Measurements from ENCODE around the gene DOCK1.
A peak's percentile ranks its signal among the peaks of the same experiment; 100 is the strongest.
"Not testable (repeated sequence)": the region's sequence is repeated elsewhere in the genome, so short reads cannot be mapped to it uniquely, and the experiment has no call there.

DOCK1 gene

DNA sequence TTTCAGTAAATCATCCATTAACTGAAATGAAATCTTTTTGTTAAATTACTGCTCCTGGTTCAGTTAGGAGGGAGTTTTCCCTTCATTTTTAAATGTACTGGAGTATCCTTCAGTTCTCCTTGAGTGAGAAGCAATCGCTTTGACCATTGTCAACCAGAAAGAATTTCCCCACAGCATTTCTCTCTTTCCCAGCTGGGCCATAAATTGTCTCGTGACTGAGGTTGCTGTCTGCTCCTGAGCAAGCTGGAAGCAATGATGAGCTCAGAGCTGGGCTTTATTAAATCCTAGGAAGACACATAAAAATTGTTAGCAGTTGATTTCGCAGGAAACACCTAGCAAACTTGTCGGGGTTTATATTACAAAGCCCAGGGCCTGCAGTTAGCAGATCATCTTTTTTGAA, 393.2 kb downstream of the DOCK1 start:
- DNase-seq = no peak
- intact Hi-C loops (cut with DNase I) = no loop called here

DNA sequence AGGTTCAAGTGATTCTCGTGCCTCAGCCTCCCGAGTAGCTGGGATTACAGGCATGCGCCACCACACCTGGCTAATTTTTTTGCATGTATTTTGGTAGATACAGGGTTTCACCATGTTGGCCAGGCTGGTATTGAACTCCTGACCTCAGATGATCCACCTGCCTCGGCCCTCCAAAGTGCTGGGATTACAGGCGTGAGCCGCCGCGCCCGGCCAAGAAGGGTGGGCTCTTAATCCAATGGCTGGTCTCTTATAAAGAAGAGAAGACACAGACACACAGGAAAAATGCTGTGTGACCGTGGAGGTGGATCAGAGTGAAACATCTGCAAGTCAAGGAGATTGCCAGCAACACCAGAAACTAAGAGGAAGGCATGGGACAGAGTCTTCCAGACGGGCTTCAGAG, 394.0 kb downstream of the DOCK1 start:
- DNase-seq = peak in 1 of 42 donors; percentile 3
- intact Hi-C loops (cut with DNase I) = not testable (repeated sequence)

DNA sequence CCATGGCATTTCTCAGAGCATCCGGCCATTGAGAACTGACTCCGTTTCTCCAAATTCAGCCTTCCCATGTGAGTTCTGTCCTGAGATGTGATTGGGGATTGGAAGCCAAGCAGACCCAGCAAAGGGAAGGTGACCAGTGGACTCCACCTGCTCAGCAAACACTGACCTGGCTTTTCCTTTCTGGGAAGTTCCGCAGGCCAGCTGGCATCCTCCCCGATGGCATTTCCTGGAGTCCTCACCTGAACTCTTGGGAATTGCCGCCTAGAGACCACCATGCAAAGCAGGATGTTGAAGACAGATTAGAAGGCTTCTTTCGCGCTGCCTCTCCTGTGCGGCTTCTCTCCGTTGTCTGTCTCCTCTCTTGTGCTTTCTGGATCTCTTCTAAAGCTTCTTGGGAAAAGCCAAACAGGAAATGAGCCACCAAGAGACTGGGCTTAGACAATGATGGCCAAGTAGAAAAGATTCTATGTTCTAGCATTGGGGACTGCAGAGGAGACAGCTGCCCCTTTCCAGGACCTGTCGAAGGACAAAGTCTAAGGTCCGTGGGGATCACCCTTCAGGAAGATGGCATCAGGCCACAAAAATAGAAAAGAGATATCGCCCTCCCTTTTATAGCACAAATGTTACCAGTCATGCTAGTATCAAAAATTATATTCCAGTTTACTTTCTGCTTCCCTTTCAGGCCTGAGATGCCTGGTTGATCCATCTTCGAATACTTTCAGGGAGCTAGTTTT, 394.9 kb downstream of the DOCK1 start:
- intact Hi-C loops (cut with DNase I) = no loop called here
- peak in 1 of 42 donors; percentile 7 for DNase-seq

DNA sequence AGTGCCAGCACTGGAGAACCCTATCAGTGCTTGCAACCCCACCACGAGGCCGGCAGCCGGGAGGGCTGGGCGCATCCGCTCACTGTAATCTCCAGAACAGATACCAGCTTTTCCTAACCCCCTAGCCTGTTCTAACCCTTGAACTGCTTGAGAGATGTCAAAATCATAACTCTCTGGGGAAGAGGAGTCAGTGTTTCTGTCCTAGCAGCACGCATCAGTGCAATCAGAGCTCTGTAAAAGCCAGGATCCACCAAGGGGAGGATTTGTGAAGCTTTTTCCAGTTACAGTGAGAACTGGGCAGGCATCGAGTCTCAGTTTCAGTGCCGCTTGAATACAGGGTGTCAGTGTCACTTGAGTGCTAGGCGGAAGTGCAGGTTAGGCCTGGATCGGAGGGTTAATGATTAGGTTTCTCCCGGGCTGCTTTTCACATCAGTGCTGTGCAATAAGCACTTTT, 395.7 kb downstream of the DOCK1 start:
- peak in 1 of 42 donors; percentile 9 for DNase-seq
- intact Hi-C loops (cut with DNase I) = no loop called here

DNA sequence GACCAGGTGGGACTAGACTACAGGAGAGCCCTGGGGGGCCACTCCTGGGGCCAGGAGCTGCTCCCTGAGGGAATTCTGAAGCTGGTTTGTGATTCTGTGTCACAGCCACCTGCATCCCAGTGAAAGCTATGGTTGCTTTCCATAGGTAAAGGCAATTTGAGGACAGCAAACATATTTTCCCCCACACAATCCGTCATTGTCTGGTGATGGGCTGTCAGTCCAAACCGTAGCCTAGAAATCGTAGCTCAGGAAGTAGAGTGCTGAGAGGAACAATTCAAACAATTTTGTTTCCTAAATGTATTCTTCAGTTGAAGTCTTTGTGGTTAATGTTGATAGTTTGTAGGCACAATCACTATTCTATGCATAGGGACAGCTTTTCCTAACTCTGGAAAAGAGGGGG, 397.1 kb downstream of the DOCK1 start:
- DNase-seq = no peak
- intact Hi-C loops (cut with DNase I) = no loop called here

DNA sequence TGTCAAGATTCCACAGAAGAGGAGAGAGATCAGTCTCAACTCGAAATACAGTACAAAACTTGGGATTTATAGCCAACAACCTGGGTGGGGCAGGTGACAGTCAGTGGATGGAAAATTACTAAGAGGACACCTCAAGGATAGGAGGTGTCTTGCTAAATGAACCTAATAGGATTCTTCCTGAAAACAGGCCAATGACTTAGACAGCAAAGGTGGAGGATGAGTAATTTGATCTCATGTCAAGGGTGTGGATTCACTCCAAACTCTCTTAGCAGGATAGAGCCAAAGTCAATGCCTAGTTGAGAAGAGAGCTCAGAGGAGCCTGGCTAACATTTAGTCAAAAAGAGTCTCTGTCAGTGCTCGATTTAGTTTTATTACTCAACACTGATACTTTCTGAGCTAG, 397.9 kb downstream of the DOCK1 start:
- intact Hi-C loops (cut with DNase I) = no loop called here
- no peak for DNase-seq

DNA sequence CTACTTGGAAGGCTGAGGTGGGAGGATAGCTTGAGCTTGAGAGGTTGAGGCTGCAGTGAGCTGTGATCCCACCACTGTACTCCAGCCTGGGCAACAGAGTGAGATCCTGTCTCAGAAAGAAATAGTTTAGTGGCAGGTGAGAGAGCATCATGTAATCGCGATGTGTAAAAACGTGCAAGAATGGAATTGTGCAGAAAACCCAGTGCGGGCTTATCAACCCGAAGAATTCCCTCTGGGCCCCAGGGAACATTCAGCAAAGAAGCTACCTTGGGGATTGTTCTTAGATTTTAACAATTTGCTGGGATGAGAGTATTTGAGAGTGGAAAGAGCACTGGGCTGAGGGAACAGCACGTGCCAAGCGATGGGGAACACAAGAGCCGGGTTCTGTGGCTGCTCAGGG, 398.5 kb downstream of the DOCK1 start:
- intact Hi-C loops (cut with DNase I) = no loop called here
- no peak for DNase-seq

DNA sequence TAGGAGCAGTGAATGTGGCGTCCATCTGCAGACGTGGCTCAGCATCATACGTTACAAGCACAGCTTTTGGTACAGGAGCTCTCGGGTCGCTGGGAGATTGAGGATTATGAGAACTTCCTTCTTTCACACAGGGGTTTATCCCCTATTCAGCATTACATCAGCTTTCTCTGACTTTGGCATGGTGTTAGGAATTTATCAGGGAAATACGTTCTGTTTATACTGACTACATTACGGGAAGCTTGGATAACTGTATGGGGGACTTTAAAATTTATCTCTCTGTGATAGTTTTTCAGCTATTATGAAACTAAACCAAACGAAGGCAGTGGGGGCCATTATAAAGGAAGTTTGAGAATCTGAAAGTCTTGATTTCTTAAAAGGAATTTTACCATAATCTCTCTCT, 401.3 kb downstream of the DOCK1 start:
- intact Hi-C loops (cut with DNase I) = no loop called here
- DNase-seq = no peak

DNA sequence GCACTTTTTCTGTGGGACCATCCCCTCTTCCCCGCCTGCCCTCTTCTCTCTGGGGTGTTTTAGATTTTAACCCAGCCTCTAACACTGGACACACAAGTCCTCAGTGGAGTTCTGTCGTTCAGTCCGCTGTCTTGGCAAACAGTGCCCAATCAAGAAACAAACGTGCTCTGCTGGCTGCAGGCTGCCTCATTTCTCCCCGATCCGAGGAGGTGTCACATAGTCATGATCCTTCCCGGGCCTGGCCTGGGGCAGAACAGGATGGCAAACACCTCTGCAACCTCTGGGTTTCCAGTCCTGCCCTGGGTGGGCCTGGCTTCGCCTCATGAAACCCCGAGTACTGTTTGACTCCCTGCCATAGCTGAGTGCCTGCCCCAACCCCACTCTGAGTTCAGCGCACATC, 402.1 kb downstream of the DOCK1 start:
- intact Hi-C loops (cut with DNase I) = no loop called here
- no peak for DNase-seq

DNA sequence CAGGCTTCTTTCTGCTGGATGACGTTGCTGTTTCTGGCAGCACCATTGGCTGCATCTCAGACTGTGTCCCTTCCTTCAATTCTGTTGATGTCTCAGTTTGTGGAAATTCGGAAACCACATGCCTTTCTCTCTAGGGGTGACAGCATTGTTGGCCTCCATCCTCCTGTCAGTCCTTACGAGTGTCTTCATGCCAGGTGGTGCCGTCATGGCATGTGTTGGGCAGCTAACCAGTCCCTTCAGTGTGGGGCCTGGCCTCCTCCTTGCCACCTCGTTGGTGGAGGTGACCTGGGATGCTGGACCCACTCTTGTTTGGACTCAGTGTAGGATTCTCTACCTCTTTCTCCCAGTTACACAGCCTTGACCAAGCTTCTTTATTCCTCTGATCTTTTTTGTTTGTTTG, 402.8 kb downstream of the DOCK1 start:
- intact Hi-C loops (cut with DNase I) = no loop called here

DNA sequence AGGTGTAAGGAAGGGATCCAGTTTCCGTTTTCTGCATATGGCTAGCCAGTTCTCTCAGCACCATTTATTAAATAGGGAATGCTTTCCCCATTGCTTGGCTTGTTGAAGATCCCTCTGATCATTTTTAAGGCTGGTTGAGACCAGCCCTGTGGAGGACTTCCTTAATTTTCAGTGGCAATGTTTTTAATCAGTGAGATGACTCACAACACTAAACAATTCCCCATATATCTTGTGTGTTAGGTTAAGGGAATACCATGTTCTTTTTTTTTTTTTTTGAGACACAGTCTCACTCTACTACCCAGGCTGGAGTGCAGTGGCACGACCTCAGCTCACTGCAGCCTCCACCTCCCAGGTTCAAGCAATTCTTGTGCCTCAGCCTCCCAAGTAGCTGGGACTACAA, 404.4 kb downstream of the DOCK1 start:
- DNase-seq; intact Hi-C loops (cut with DNase I): not testable (repeated sequence)

More for the DNA sequence above, 402.8 kb downstream of the DOCK1 start:
- DNase-seq = no peak

DNA sequence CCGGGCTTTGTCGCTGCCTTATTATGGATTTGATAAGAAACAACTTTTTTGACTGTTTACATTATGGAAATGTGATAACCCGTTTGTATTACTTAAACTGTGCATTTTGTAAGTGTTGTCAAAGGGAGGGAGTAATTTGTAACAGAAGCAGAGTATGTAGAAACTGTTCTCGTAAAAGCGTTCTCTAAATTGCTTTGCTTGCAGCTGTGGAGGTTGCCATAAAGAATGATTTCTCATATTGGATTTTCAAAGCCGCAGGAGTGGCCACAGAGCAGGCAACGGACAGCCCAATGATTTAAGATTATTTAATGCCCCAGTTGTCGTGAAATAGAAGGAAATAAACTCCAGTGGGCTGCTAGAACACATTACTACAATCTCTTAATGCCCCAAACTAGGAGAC, 405.2 kb downstream of the DOCK1 start:
- no peak for DNase-seq
- intact Hi-C loops (cut with DNase I) = no loop called here

DNA sequence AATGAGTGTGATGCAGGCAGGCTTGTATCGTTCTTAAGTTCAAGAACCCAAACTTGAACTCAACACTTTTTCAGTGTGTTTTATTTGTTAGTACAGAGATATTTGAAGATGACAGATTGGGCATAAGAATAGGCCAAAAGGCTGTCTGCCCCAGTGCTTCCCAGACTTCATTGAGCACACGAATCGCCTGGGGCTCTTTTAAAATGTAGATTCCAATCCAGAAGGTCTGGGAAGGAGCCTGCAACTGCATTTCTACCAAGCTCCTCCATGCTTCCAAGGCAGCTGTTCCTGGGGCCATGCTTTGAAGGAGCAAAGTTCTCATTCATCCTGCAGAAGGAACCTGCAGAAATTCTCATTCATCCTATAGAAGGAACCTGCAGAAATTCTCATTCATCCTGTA, 405.7 kb downstream of the DOCK1 start:
- intact Hi-C loops (cut with DNase I) = no loop called here

DNA sequence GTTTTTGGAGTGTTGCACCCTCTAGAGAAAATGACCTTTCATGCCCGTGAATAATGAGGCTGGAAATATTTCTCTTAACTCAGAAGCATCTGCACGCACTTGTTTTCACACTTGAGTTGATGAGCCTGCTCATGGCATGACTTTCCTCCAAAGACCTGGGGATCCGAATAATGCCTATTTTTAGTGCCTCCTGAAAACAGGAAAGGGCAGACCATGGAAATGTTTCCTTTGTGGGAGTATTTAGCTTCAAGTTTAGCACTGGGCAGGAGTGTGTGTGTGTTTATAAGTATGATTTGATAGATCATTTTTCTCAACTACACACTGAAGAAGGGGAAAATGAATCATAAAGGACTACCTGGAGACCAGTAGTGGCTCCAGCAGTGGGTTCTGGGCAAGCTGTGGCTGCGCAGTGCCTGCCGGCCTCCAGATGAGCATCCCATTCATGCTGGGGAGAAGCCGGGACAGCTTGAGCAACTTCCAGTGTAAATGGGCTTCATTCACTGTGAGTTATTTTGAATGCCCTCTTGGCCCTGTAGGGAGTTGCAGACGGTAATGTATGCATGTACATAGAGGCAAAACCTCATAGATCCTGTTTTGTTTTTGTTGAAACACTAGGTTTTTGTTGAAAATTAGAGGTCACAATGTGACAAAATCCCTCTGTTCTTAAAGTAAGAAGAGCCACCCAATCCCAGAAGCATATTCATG, 408.9 kb downstream of the DOCK1 start:
- intact Hi-C loops (cut with DNase I) = no loop called here
- peak in 25 of 42 donors; percentile 6 to 76 (median 30) for DNase-seq

More for the DNA sequence above, 405.7 kb downstream of the DOCK1 start:
- DNase-seq = no peak

DNA sequence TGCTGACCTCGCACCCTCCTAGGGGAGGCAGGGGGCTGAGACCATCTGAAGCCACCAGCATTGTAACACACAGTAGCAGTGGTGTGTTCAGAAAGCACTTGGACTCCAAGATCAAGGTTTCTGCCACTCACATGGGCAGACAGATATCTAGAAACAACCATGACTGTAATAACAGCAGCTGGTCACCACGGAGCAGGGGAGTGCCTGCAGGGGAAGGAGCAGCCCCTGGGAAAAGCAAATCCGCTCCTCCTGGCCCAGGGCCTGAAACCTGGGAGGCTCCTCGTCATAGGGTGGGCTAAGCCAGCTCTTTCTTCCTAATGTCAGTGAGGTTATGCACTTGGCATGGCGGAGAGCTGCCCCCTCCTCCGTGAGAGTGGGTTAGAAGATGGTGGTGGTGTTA, 409.6 kb downstream of the DOCK1 start:
- DNase-seq = no peak
- intact Hi-C loops (cut with DNase I) = no loop called here

DNA sequence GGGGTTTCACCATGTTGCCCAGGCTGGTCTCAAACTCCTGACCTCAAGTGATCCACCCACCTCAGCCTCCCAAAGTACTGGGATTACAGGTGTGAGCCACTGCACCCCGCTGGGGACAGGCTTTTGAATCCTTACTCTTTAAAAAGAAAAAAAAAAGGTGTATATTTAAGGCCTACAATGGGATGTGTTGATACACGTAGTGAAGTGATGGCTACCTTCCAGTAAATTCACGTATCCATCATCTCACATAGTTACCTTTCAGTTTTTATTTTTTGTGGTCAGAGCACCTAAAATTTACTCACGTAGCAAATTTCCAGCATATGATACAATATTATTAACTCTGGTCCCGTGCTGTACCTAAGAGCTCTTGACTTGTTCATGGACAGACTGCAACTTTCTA, 410.7 kb downstream of the DOCK1 start:
- intact Hi-C loops (cut with DNase I) = no loop called here
- DNase-seq = no peak

DNA sequence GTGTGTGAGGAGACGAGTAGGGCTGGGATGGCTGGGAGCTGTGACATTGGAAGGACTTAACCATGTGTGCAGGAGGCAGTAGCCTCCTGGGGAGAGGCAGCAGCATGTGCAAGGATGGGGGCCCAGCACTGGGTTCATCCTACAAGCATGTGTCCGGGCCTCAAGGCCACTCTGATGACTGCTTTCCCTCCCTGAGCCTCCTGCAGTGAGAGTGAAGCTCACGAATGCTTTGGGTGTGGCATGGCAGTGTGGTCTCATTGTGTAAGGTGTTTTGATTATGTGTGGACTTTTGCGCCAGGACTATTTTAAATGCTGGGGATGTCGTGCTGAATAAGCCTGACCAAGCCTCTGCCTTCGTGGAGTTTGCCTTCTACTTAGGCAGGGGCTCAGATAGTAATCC, 413.2 kb downstream of the DOCK1 start:
- DNase-seq = no peak
- intact Hi-C loops (cut with DNase I) = no loop called here

DNA sequence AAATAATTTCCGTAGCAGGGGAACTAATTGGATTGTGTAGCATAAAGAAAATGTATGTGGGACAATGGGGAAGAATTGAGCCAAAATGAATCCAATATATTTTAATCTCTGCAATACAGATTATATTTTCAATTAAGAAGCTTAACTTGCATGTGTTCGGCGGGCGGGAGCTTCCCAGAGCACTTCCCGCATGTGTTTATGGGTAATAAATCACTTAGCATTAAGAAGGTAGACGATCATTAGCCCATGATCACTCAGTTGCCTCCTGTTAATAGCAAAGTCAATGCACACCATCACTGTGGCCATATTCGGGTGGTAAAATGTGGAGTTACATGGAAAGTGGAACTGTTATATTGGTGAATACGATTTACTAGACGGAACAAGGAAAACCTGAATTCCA, 414.0 kb downstream of the DOCK1 start:
- no peak for DNase-seq
- intact Hi-C loops (cut with DNase I) = no loop called here

DNA sequence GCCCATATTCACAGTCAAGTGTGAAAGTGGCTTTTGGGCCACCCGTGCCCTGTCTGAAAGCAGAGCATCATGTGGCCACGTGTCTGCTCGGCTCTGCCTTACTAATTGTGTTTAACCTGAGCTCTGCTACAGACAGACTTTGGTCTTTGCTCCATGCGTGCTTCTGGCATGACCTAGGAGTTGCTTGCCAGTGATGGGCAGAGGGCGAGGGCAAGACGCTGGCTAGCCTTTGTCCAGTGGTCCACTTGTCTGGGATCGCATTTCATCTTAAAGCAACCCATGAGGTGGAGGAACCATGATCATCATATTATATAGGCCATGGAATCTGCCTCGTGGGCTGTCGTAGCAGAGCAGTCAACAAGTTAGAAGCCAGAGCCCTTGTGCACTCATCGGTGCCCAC, 414.5 kb downstream of the DOCK1 start:
- intact Hi-C loops (cut with DNase I) = no loop called here

DNA sequence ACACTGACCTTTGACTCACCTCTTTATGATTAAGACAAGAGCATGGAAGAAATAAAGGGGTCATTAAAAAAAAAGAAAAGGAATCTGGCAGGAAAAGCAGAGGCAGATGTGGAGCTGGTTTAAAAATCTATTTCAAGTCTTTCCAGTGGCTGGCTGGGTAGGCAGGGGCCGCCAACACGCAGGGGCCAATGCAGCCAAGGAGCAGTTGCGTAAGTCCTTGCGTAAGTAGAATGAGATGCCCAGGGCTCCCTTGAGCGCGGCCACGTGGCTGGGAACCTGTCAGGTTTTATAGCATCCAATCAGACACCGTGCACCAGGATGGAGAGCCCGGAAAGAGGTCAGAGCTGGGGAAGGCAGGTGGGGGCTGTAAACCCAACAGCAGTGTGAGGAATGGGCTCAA, 414.9 kb downstream of the DOCK1 start:
- intact Hi-C loops (cut with DNase I) = no loop called here
- DNase-seq = no peak

More for the DNA sequence above, 414.5 kb downstream of the DOCK1 start:
- DNase-seq = no peak

DNA sequence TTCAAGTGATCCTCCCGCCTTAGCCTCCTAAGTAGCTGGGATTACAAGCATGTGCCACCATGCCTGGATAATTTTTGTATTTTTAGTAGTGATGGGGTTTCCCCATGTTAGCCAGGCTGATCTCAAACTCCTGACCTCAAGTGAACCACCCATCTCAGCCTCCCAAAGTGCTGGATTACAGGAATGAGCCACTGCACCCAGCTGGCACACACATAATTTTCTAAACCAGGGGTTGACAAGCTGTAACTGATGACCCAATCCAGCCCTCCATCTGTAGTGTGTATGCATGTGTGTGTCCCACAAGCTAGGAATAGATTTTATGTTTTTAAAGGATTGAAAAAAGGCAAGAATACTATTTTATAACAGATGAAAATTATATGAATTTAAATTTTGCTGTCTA, 417.1 kb downstream of the DOCK1 start:
- DNase-seq = no peak
- intact Hi-C loops (cut with DNase I) = no loop called here

Measured in head of caudate nucleus (tissue), 42 donors.